ENCODE measurements around the gene SNRNP27. TPM values are rescaled to one million over a fixed set of nuclear protein-coding genes. Genes with fewer than 3 reads are reported as not detected.

Gene SNRNP27
- total RNA-seq, 1 experiment from 2014 or later = 76.3 TPM

- BruUV-seq (replicated peaks) = no TSS peak
- ChIA-PET CTCF (no interaction called here), POLR2A (ENCODE audit: low non-redundant PET) (no interaction called here)
- Histone ChIP-seq H3K27ac (ENCODE audit: low read depth, low read length, poor library complexity, severe bottlenecking) (no peak overlapping the region), H3K27me3 (replicated peaks; ENCODE audit: insufficient read depth, low read depth, low read length, poor library complexity) (no peaks in the 10 kb centered on the region), H3K4me3 (ENCODE audit: low read depth, low read length, poor library complexity, severe bottlenecking) (no peak overlapping the region), H3K9me3 (ENCODE audit: low read depth, low read length, poor library complexity, severe bottlenecking) (no peaks in the 10 kb centered on the region), H3K4me1 (ENCODE audit: insufficient read depth, low read length, poor library complexity, severe bottlenecking) (no peaks in the 10 kb centered on the region), H3K36me3 (ENCODE audit: insufficient read depth, low read length, poor library complexity, severe bottlenecking) (no peaks in the 10 kb centered on the region)
- intact Hi-C loops (cut with micrococcal nuclease; ENCODE audit: unreplicated experiment) = no loop called here
- no peak for TF ChIP-seq EZH2 (IDR thresholded peaks at IDR 0.05; ENCODE audit: borderline replicate concordance, low read depth, low read length, poor library complexity, severe bottlenecking)
- no peak for TF ChIP-seq CTCF (conservative IDR thresholded peaks at IDR 0.05; ENCODE audit: low read depth, low read length)
- no peak for DNase-seq (ENCODE audit: low spot score)
These were observed 24.1 kb downstream of the SNRNP27 start for GRCh38 chr2:69917852-69918251.

- intact Hi-C loops (cut with micrococcal nuclease; ENCODE audit: unreplicated experiment) = no loop called here
- no peaks in the 10 kb centered on the region for H3K9me3 ChIP-seq (ENCODE audit: low read depth, low read length, poor library complexity, severe bottlenecking)
- no peak overlapping the region for H3K27ac ChIP-seq (ENCODE audit: low read depth, low read length, poor library complexity, severe bottlenecking)
- ChIA-PET CTCF (no interaction called here), POLR2A (ENCODE audit: low non-redundant PET) (no interaction called here)
- H3K4me1 ChIP-seq (ENCODE audit: insufficient read depth, low read length, poor library complexity, severe bottlenecking) = no peaks in the 10 kb centered on the region
- no TSS peak for BruUV-seq (replicated peaks)
- no peak for DNase-seq (ENCODE audit: low spot score)
- no peaks in the 10 kb centered on the region for H3K36me3 ChIP-seq (ENCODE audit: insufficient read depth, low read length, poor library complexity, severe bottlenecking)
- TF ChIP-seq EZH2 (IDR thresholded peaks at IDR 0.05; ENCODE audit: borderline replicate concordance, low read depth, low read length, poor library complexity, severe bottlenecking) = no peak
- no peak for TF ChIP-seq CTCF (conservative IDR thresholded peaks at IDR 0.05; ENCODE audit: low read depth, low read length)
- no peak overlapping the region for H3K4me3 ChIP-seq (ENCODE audit: low read depth, low read length, poor library complexity, severe bottlenecking)
- no peaks in the 10 kb centered on the region for H3K27me3 ChIP-seq (replicated peaks; ENCODE audit: insufficient read depth, low read depth, low read length, poor library complexity)
These were observed 24.6 kb downstream of the SNRNP27 start for GRCh38 chr2:69918401-69918800.

- H3K27ac ChIP-seq (ENCODE audit: low read depth, low read length, poor library complexity, severe bottlenecking) = no peak overlapping the region
- no peak for DNase-seq (ENCODE audit: low spot score)
- H3K36me3 ChIP-seq (ENCODE audit: insufficient read depth, low read length, poor library complexity, severe bottlenecking) = no peaks in the 10 kb centered on the region
- TF ChIP-seq CTCF (conservative IDR thresholded peaks at IDR 0.05; ENCODE audit: low read depth, low read length) (no peak), EZH2 (IDR thresholded peaks at IDR 0.05; ENCODE audit: borderline replicate concordance, low read depth, low read length, poor library complexity, severe bottlenecking) (no peak)
- no TSS peak for BruUV-seq (replicated peaks)
- no peaks in the 10 kb centered on the region for H3K27me3 ChIP-seq (replicated peaks; ENCODE audit: insufficient read depth, low read depth, low read length, poor library complexity)
- intact Hi-C loops (cut with micrococcal nuclease; ENCODE audit: unreplicated experiment) = no loop called here
- no peaks in the 10 kb centered on the region for H3K4me1 ChIP-seq (ENCODE audit: insufficient read depth, low read length, poor library complexity, severe bottlenecking)
- no peaks in the 10 kb centered on the region for H3K9me3 ChIP-seq (ENCODE audit: low read depth, low read length, poor library complexity, severe bottlenecking)
- H3K4me3 ChIP-seq (ENCODE audit: low read depth, low read length, poor library complexity, severe bottlenecking) = no peak overlapping the region
- ChIA-PET POLR2A (ENCODE audit: low non-redundant PET) (no interaction called here), CTCF (no interaction called here)
These were observed 29.4 kb downstream of the SNRNP27 start for GRCh38 chr2:69923116-69923515.
